ENCODE results near the gene SERPINE1. TPM values are rescaled to one million over a fixed set of nuclear protein-coding genes. Genes with fewer than 3 reads are reported as not detected.

The SERPINE1 gene
- total and polyA plus RNA-seq, 2 of the 13 experiments (the other 11 are each of a cell fraction or from before 2014, with no cell fraction given): 21.2 to 1,576 TPM

- TF ChIP-seq SRY (CRISPR knock-in tag; IDR thresholded peaks at IDR 0.05): peak; percentile 100
- peak; percentile 96 for TF ChIP-seq ZNF24 (IDR thresholded peaks at IDR 0.05)
- TF ChIP-seq NCOA1 (CRISPR knock-in tag; IDR thresholded peaks at IDR 0.05): 0 out of 2 replicates have a peak, but pooled peaks have one; percentile 87
- peak; percentile 98 for TF ChIP-seq ZFP37 (CRISPR knock-in tag; IDR thresholded peaks at IDR 0.05; ENCODE audit: borderline replicate concordance)
- peak; percentile 99 for TF ChIP-seq KLF15 (CRISPR knock-in tag; IDR thresholded peaks at IDR 0.05; ENCODE audit: borderline replicate concordance)
- TF ChIP-seq SIX1 (CRISPR knock-in tag; IDR thresholded peaks at IDR 0.05; ENCODE audit: borderline replicate concordance): peak; percentile 60; the same call in 1 of the 2 replicates
- TF ChIP-seq ZNF318 (CRISPR knock-in tag; IDR thresholded peaks at IDR 0.05): peak; percentile 59; the same call in 1 of the 2 replicates
- no peak for TF ChIP-seq KAT7 (CRISPR knock-in tag; IDR thresholded peaks at IDR 0.05; ENCODE audit: borderline replicate concordance)
- no peak for TF ChIP-seq ZNF570 (CRISPR knock-in tag; IDR thresholded peaks at IDR 0.05; ENCODE audit: borderline replicate concordance)
- TF ChIP-seq ZSCAN12 (CRISPR knock-in tag; IDR thresholded peaks at IDR 0.05): peak; percentile 99
- peak; percentile 100 for TF ChIP-seq SALL2 (CRISPR knock-in tag; IDR thresholded peaks at IDR 0.05)
- peak; percentile 58; the same call in 1 of the 2 replicates for TF ChIP-seq ZNF7 (CRISPR knock-in tag; IDR thresholded peaks at IDR 0.05)
- peak; percentile 87; the same call in 1 of the 2 replicates for TF ChIP-seq PAX8 (CRISPR knock-in tag; IDR thresholded peaks at IDR 0.05; ENCODE audit: borderline replicate concordance)
- TF ChIP-seq BATF2 (CRISPR knock-in tag; IDR thresholded peaks at IDR 0.05): peak; percentile 92
- TF ChIP-seq HIC2 (CRISPR knock-in tag; IDR thresholded peaks at IDR 0.05; ENCODE audit: low read depth): peak; percentile 35; the same call in 1 of the 2 replicates
Measured at GRCh38 chr7:101165075-101165957, 38.4 kb downstream of the SERPINE1 start, which contains the start of gene VGF (continued).

All from HepG2 (cell line).